GM12878 (cell line): Measurements from ENCODE around the gene COPZ1. TPM values are rescaled to one million over a fixed set of nuclear protein-coding genes. Genes with fewer than 3 reads are reported as not detected.

Experiments
- ATAC-seq: fragments of 200-7000 bp; cut with Tn5 transposase; 3 replicates; pipeline ENCODE4 v1.9.1; 2020; ENCODE audit warnings: mild to moderate bottlenecking, moderate library complexity
- BruUV-seq: library from RNA; stranded (reverse); fragments of 400-500 nt; replicated peaks from 2 replicates; lab custom pipeline; 2021; lab: Mats Ljungman, UMichigan
- CTCF ChIA-PET: fragments of 300-600 bp; sonication (Branson Sonifier 250); formaldehyde crosslinking; extraction: SDS; loops from one replicate; lab custom pipeline; 2021; ENCODE audit warnings: inconsistent platforms; lab: Yijun Ruan, JAX
- POLR2A ChIA-PET: fragments of 350-600 bp; formaldehyde crosslinking; extraction: SDS; loops from one replicate; lab custom pipeline; 2021; ENCODE audit warnings: inconsistent platforms; lab: Charles Lee
- RAD21 ChIA-PET: fragments of 300-600 bp; sonication (Branson Sonifier 250); formaldehyde crosslinking; loops from one replicate; lab custom pipeline; 2023; ENCODE audit warnings: antibody characterized with exemption; ENCODE audit not compliant: unreplicated experiment; lab: Charles Lee
- SMC1A ChIA-PET: fragments of 300-600 bp; sonication (Branson Sonifier 250); formaldehyde crosslinking; loops from one replicate; lab custom pipeline; 2023; ENCODE audit not compliant: unreplicated experiment, uncharacterized antibody; lab: Charles Lee
- DNase-seq: peaks from one replicate; pipeline ENCODE4 v3.0.0-alpha.2; 2011; ENCODE audit warnings: low read depth, low spot score
- FAIRE-seq: peaks from 3 replicates; lab custom pipeline; 2011; peaks lifted over from hg19 to GRCh38; lab: Jason Lieb, UNC
- H2AFZ ChIP-seq: 2 replicates; pipeline ENCODE4 v1.6.0; 2011; ENCODE audit warnings: low read depth, low read length, control low read depth; ENCODE audit not compliant: control insufficient read depth
- H3K27ac ChIP-seq: 2 replicates; pipeline ENCODE4 v1.5.1; 2011; ENCODE audit warnings: control low read depth; ENCODE audit not compliant: control insufficient read depth, insufficient read depth
- H3K27me3 ChIP-seq, 2 experiments: replicated peaks in 1 of 2; 2 replicates each; pipeline versions ENCODE4 v1.6.0 to v1.6.1; 2011; ENCODE audit warnings: low read length in 1 of 2; ENCODE audit not compliant: control insufficient read depth in 2 of 2, insufficient read depth in 2 of 2
- H3K36me3 ChIP-seq, 2 experiments: 2 replicates each; pipeline ENCODE4 v1.5.1; 2011; ENCODE audit warnings: low read length in 1 of 2; ENCODE audit not compliant: control insufficient read depth in 2 of 2, insufficient read depth in 2 of 2
- H3K4me1 ChIP-seq: 2 replicates; pipeline ENCODE4 v1.6.1; 2011; ENCODE audit warnings: mild to moderate bottlenecking, low read length, moderate library complexity, mixed read lengths; ENCODE audit not compliant: control insufficient read depth, insufficient read depth
- H3K4me2 ChIP-seq: 2 replicates; pipeline ENCODE4 v1.6.0; 2011; ENCODE audit warnings: control low read depth; ENCODE audit not compliant: control insufficient read depth, insufficient read depth
- H3K4me3 ChIP-seq: fragments of 200-600 bp; sonication (generic); 2 replicates; pipeline ENCODE4 v1.5.1; 2016
- H3K79me2 ChIP-seq: 2 replicates; pipeline ENCODE4 v1.6.0; 2011; ENCODE audit warnings: low read length; ENCODE audit not compliant: control insufficient read depth, insufficient read depth
- H3K9ac ChIP-seq: 2 replicates; pipeline ENCODE4 v1.8.0; 2011; ENCODE audit warnings: low read length, control low read depth, mixed read lengths; ENCODE audit not compliant: control insufficient read depth, insufficient read depth
- H3K9me3 ChIP-seq: replicated peaks from 3 replicates; pipeline ENCODE4 v1.5.1; 2011; ENCODE audit warnings: mild to moderate bottlenecking, low read length; ENCODE audit not compliant: control insufficient read depth, insufficient read depth
- H4K20me1 ChIP-seq: 2 replicates; pipeline ENCODE4 v1.6.0; 2011; ENCODE audit not compliant: control insufficient read depth, insufficient read depth
- ESRRA ChIP-seq: IDR thresholded peaks from 2 replicates; pipeline ENCODE4 v1.6.1; 2012; ENCODE audit warnings: mild to moderate bottlenecking, low read length, improper control_type of control experiment
- EZH2 ChIP-seq: IDR thresholded peaks from 2 replicates; pipeline ENCODE4 v1.6.1; 2012; ENCODE audit warnings: low read depth, mild to moderate bottlenecking, control low read depth, inconsistent platforms, low read length, borderline replicate concordance; ENCODE audit not compliant: control insufficient read depth
- RBBP5 ChIP-seq: fragments of 200-600 bp; sonication (generic); conservative IDR thresholded peaks from 2 replicates; pipeline ENCODE4 v1.6.1; 2016
- ZNF592 ChIP-seq: fragments of 450-650 bp; IDR thresholded peaks from 2 replicates; pipeline ENCODE4 v1.6.1; 2017; ENCODE audit warnings: mild to moderate bottlenecking, moderate library complexity
- WGBS: methylation state at CpG from one replicate; pipeline ENCODE4 v1.1.6; 2016; ENCODE audit warnings: low lambda C conversion rate; ENCODE audit not compliant: insufficient replicate concordance, insufficient coverage; ENCODE audit errors: missing lambda C conversion rate; 5-methylcytosine and 5-hydroxymethylcytosine counted together
- in situ Hi-C: fragments of 300-500 bp; cut with MboI; formaldehyde crosslinking; loops from 9 replicates; pipeline ENCODE4 v1.14.3; 2018; ENCODE audit warnings: mixed read lengths
- intact Hi-C: fragments of 100-400 bp; cut with micrococcal nuclease; formaldehyde crosslinking; loops from one replicate; pipeline ENCODE4 v1.14.2; 2022; ENCODE audit not compliant: unreplicated experiment
- polyA plus RNA-seq, 11 experiments: library from polyadenylated mRNA; depleted of rRNA in 4 of 11; unstranded in 6 of 11; stranded (reverse) in 5 of 11; fragments of >200 nt; fragmentation: Nextera tagmentation in 4 of 11; fragmentation: Illumina TruSeq in 1 of 11; extraction: Ambion mirVana in 4 of 11; extraction: Trizol in 1 of 11; gene quantifications; 1 replicate in 1 of 11; 2 replicates in 10 of 11; pipeline versions ENCODE4 v1.2.1 to v1.2.3, GENCODE V29; 2011 to 2016; ENCODE audit warnings: inconsistent platforms in 2 of 11, missing spikeins in 2 of 11, low read depth in 1 of 11
- total RNA-seq, 4 experiments: library from RNA; depleted of rRNA in 3 of 4; stranded (reverse); fragments of >200 nt in 3 of 4; fragmentation: Illumina TruSeq in 1 of 4; extraction: Trizol in 1 of 4; gene quantifications; 2 replicates each; pipeline versions ENCODE4 v1.2.1 to v1.2.3, GENCODE V29; 2013 to 2021

Gene COPZ1
- total and polyA plus RNA-seq, 10 of the 15 experiments (the other 5 are each of a cell fraction or from before 2014, with no cell fraction given) = 112 to 378 (median 184) TPM

GRCh38 chr12:54300225-54300731 lies 24.7 kb upstream of the COPZ1 start (continued):
- TF ChIP-seq ZNF592 = no peak
- TF ChIP-seq, all 136 proteins: peak for 0

GRCh38 chr12:54300732-54301427 lies 24.1 kb upstream of the COPZ1 start, which contains the start of gene NFE2:
Gene NFE2 (minus strand): TSS chr12:54301015. CDS start chr12:54295248, 5,767 bp downstream.
- peaks cover 12 to 29% of the 10 kb centered on the region in 2 experiments for H3K27me3 ChIP-seq
- no peak within 1 kb of the TSS for H3K9ac ChIP-seq
- ChIA-PET CTCF (interaction anchor here (0.9 to 2.0 kb wide), 6 partner anchors 8 to 49 kb away, joined by 3 to 7 read pairs (median 4); partner anchors contain the start of gene COPZ1), RAD21 (no interaction called here)
- no peaks in the 10 kb centered on the region for H3K79me2 ChIP-seq
- no peak for DNase-seq
- in situ Hi-C loops = no loop called here
- no TSS peak for BruUV-seq
- H3K27ac ChIP-seq = no peak within 1 kb of the TSS
- 0 out of 2 replicates have a peak within 1 kb of the TSS, but pooled peaks have one; percentile 23 for H3K4me2 ChIP-seq
- WGBS = 10% methylated on average over 22 of the region's 26 CpGs
- H3K4me1 ChIP-seq = 0 out of 2 replicates have a peak, but pooled peaks cover 3% of the 10 kb centered on the region
- no peak within 1 kb of the TSS for H2AFZ ChIP-seq
- no peaks in the 10 kb centered on the region for H3K9me3 ChIP-seq
- H4K20me1 ChIP-seq = no peaks in the 10 kb centered on the region
- no peak for TF ChIP-seq RBBP5
- TF ChIP-seq EZH2 = no peak
- no peak for TF ChIP-seq ESRRA
- TF ChIP-seq, all 136 proteins: peak for 0
- ATAC-seq (peak; percentile 60), FAIRE-seq (no peak)
- intact Hi-C loops = no loop called here
- H3K36me3 ChIP-seq = no peaks in the 10 kb centered on the region
- SMC1A ChIA-PET = interaction anchor here (0.7 kb wide), 1 partner anchor 279 kb away, joined by 3 read pairs; no protein-coding TSS in a partner anchor
- H3K4me3 ChIP-seq = no peak within 1 kb of the TSS
- POLR2A ChIA-PET = interaction anchor here (0.7 kb wide), 1 partner anchor 42 kb away, joined by 8 read pairs; no protein-coding TSS in a partner anchor
